Measurements from ENCODE around the gene PGLYRP4. TPM values are rescaled to one million over a fixed set of nuclear protein-coding genes. Genes with fewer than 3 reads are reported as not detected.

PGLYRP4 gene
- total and polyA plus RNA-seq, 2 of the 4 experiments (the other 2 are of a cell fraction), result not detected

- Histone ChIP-seq H3K27ac (ENCODE audit: insufficient read depth, low read length) (no peak overlapping the region), H3K36me3 (ENCODE audit: control insufficient read depth, insufficient read depth, low read length) (no peaks in the 10 kb centered on the region), H2AK9ac (replicated peaks; ENCODE audit: low read depth, low read length, poor library complexity) (no peak overlapping the region), H3K14ac (replicated peaks; ENCODE audit: low read depth, low read length) (no peak overlapping the region), H4K20me1 (ENCODE audit: insufficient read depth, low read length) (no peaks in the 10 kb centered on the region), H4K8ac (ENCODE audit: low read depth in 2 of 2, low read length in 2 of 2) (no peak overlapping the region), H3K18ac (ENCODE audit: low read depth, low read length) (no peak overlapping the region), H3K4ac (ENCODE audit: low read depth, low read length) (no peak overlapping the region), H3K79me1 (ENCODE audit: low read depth in 1 of 2, low read length in 2 of 2) (no peaks in the 10 kb centered on the region), H3K9ac (ENCODE audit: low read depth, low read length) (no peak overlapping the region), H4K5ac (ENCODE audit: low read depth, low read length) (no peak overlapping the region), H3K56ac (ENCODE audit: extremely low read depth, insufficient read depth, low read length) (no peak overlapping the region), H2AK5ac (ENCODE audit: low read depth, low read length) (no peak overlapping the region), H3K4me1 (ENCODE audit: control insufficient read depth, insufficient read depth, low read length) (no peaks in the 10 kb centered on the region), H2BK20ac (ENCODE audit: low read depth, low read length) (no peak overlapping the region), H2BK120ac (ENCODE audit: low read depth, low read length) (no peak overlapping the region), H3K27me3 (ENCODE audit: control insufficient read depth, insufficient read depth, low read length) (peaks cover 4% of the 10 kb centered on the region), H3K4me2 (ENCODE audit: low read depth, low read length) (no peak overlapping the region), H2BK5ac (ENCODE audit: low read depth, low read length, poor library complexity, severe bottlenecking) (no peak overlapping the region), H2BK15ac (ENCODE audit: low read depth, low read length) (no peak overlapping the region), H3K9me1 (ENCODE audit: insufficient read depth, low read length) (no peaks in the 10 kb centered on the region), H3K23ac (ENCODE audit: low read depth, low read length) (no peak overlapping the region), H2AFZ (replicated peaks; ENCODE audit: low read length, poor library complexity) (no peak overlapping the region), H3K4me3 (ENCODE audit: insufficient read depth, low read depth, low read length) (no peak overlapping the region), H3K9me3 (ENCODE audit: control insufficient read depth, insufficient read depth, low read length) (no peaks in the 10 kb centered on the region), H4K91ac (ENCODE audit: insufficient read depth, low read depth, low read length) (no peak overlapping the region)
- DNase-seq (no peak), ATAC-seq (ENCODE audit: low read depth) (no peak)
- ChIA-PET CTCF (no interaction called here), POLR2A (ENCODE audit: unreplicated experiment) (no interaction called here)
- in situ Hi-C loops (cut with MboI; ENCODE audit: low sequenced_read_pairs), result no loop called here
- no TSS peak for BruUV-seq (replicated peaks)
- dilution Hi-C loops (cut with HindIII; ENCODE audit: low sequenced_read_pairs, unreplicated experiment), result no loop called here
- WGBS, 2 experiments (ENCODE audit: extremely low coverage in 2 of 2, insufficient read length in 1 of 2), result 72% methylated on average over 8 of the region's 10 CpGs; no CpG with 5 or more reads in 1 of the 2 experiments
- TF ChIP-seq MAZ (IDR thresholded peaks at IDR 0.05; ENCODE audit: borderline replicate concordance, low read depth, low read length), result no peak
- TF ChIP-seq ELK1 (IDR thresholded peaks at IDR 0.05; ENCODE audit: borderline replicate concordance, low read depth, low read length), result no peak
- intact Hi-C loops (cut with micrococcal nuclease), result no loop called here
Measured at GRCh38 chr1:153340356-153340755, 8.3 kb downstream of the PGLYRP4 start.
